DMS53 (cell line): ENCODE results near the gene SMIM45.
A peak's percentile ranks its signal among the peaks of the same experiment; 100 is the strongest.
"Not testable (repeated sequence)": the region's sequence is repeated elsewhere in the genome, so short reads cannot be mapped to it uniquely, and the experiment has no call there.

ENCODE experiments used
- DNase-seq: peaks from one replicate; lab custom pipeline; 2025; lab: John Stamatoyannopoulos, UW

Gene SMIM45

DNA sequence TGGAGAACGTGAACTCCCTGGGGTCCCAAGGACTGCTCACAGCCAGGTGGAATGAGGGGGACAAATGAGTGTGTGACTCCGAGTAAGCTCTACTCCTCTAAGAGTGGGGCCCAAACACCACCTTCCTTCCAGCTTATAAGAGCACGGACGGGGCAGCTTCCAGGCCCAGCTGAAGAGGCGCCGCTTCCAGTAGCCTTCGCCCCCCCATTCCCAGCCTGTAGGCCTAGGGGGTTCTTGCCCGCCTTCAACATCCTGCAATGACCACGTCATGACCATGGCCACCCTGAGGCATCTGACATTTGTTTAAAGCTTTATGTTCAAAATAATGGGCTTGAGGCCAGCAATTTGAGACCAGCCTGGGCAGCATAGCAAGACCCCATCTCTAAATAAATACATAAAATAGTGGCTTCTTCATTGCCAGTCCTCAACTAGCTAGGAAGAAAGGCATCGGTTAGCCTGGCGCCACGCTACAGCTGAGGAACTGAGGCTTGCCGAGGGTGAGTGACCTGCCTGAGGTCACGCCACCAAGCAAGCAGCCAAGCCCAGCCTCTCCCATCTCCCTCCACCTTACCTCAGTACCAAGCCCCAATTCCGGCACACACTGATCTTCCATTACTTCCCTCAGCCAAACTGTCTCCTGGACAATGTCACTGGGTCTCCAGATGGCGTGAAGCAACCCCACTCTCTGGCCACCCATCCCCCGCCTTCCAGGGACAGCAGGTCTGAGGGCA lies 17.5 kb upstream of the SMIM45 start:
- no peak for DNase-seq

DNA sequence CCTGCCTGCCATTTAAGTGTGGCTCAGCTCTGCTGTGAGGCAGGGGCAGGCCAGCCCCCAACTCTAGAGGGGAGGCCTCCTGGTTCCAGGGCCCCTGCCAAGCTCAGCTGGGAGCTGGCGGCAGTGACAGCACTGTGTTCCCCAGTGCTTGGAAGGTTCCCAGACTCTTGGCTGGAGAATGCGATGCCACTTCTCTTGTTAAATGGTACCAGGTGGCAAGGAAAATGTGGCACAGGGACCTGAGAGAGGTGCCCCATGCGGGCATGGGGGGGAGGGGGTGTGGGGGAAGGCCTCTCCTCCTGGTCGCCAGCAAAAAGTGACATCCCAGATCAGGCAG lies 17.0 kb upstream of the SMIM45 start:
- no peak for DNase-seq

DNA sequence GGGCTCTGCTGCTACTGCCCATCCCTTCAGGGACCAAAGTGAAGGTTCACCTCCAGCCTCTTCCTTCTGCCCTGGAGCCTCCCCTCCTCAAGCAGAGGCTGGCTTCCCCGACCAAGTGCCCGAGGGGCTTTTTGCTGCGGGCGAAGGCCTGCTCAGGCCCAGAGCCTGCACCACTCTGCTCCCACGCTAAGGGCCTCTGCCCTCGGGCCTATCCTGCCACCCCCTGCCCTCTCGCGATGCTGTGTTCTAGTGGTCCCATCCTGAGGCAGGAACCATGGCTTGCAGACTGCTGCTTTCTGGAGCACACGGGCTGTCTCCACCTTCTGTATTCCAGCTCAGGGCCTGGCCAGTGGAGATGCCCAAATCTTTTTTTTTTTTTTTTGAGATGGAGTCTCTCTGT lies 16.4 kb upstream of the SMIM45 start:
- no peak for DNase-seq

DNA sequence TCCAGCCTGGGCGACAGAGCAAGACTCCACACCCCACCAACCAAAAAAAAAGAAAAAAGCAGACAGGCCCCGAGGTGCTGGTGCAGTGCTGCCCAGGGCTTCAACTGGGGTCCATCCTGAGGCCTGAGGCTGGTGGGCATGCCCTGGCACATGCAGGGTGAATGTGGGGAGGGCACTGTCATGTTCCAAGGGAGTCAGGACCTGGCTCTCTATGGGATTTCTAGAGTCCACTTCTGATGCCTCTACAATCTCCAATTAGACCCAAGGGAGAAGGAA lies 15.1 kb upstream of the SMIM45 start:
- DNase-seq = no peak

DNA sequence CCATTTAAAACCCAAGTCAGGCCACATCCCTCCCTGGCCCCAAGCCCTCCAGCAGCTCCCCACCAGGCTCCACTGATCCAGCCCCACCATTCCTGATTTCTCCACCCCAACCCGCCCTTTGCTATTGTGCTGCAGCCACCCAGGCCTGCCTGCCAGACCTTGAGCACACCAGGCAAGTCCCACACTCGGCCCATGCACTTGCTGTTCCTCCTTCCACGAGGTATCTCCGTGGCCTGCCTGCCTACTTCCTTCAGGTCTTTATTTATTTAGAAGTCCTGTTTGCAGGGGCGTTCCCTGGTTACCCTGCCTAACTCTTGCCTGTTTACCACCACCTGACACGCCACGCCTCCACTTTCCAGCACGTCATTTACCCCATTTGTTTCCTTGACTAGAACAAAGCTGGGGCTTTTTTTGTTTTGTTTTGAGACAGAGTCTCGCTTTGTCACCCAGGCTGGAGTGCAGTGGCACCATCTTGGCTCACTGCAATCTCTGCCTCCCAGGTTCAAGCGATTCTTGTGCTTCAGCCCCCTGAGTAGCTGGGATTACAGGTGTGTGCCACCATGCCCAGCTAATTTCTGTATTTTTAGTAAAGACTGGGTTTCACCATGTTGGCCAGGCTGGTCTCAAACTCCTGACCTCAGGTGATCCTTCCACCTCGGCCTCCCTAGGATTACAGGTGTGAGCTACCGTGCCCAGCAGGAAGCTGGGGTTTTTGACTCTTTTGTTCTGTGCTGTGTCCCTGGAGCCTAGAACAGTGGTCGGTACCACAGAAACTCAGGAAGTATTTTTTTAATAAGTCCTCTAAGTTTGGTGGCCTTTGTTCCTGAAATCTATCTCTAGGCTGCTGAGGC lies 11.7 kb upstream of the SMIM45 start:
- peak; percentile 87 for DNase-seq

DNA sequence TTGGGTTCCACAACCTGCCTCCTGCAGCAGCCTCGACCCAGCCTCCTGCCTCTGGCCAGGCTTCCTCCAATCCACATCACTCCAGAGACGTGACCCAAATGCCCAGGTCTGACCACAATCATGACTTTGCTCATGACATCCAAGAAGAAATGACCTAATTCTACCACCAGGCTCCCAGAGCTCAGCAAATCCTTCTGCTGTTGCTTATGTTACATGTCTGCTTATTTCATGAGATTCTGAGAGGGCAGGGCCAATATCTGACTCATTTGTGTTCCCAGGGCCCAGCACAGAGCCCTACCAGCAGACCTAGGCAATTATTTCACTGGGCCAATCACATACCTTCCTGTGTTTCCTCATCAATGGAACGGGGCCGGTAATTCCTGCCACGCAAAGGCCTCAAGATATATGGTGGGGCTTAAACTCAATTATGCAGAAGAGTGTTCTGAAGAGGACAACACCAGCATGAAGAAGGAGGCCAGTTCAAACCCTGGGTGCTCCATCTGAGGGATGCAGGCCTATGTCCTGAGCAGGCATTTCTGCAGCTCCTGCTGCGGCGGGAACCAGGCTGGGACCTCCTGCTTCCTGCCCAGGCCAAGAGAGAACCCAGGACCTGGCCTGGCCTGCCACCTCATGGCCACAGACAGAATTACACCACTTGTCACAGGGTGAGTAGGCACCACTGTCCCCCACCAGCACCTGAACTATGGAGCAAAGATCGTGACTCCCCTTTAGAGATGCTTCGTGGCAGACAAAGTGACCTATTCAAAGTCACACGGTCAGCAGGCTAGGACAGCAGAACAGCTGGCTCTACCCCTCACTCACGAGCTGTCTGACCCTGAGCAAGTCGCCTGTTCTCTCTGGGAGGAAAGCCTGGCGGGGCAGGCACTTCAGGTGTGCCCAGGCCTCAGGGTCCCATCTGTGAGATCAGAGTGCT lies 10.9 kb upstream of the SMIM45 start:
- DNase-seq = peak; percentile 87

DNA sequence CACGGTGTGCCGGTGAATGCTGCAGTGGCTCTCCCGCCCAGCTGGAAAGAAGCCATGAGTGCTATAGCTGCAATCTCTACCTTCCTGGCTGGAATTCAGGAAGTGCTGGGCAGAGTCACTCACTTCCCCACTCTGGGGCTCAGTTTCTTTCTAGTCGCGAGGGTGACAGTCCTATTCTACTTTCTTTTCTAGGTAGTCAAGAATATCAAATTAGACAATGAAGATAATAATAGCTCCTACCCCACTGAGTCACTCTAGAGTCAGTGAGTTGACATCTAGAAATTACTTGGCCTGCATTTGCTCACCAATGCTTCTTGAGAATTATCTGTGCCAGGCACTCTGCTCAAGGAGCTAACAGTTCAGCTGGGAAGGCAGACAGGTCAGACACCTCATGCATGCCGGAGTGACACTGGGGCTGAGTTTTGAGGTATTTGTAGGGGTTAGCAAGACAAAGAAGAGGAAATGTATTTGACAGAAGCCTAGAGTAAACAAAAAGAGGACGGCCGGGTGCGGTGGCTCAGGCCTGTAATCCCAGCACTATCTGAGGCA lies 8.2 kb upstream of the SMIM45 start:
- DNase-seq = no peak

DNA sequence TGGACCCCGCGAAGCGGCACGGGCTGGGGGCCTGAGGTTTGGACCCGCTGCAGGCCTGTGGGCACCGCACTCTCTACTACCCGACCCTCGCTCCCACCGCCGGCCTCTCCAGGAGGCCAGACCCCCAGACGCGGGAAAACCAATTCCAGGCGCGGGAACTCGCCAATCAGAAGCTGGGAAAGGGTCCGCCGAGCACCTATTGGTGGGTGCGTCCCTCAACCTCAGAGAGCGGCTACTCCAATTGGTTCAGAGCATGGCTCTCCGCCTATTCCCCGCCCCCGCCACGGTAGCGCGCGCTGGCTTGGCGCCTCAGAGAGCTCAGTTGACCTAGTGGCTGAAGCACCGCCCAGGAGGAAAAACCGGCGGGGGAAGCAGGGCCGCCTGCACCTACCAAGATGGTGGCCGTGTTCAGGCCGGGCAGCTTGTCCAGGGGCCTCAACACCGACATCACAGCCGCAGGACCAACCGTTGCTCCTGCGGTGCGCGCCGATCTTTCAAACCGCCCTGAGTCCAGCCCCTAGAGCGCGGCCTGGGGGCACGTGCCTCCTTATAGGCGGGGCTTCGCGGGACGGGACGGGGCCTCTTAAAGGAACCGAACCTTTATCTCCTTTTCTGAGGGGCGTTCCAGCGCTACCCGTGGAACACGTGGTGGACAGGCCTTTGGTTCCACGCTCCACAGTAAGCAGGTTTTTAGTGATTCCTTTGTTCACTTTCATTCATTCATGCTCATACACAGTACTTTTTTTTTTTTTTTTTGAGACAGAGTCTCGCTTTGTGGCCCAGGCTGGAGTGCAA lies 5.1 kb upstream of the SMIM45 start, which contains the start of gene CENPM:
Gene CENPM, minus strand, starts transcription at position 524 of the 795 bp plus-strand sequence. Its CDS starts 76 bp downstream, at position 448.
- peak; percentile 96 for DNase-seq

DNA sequence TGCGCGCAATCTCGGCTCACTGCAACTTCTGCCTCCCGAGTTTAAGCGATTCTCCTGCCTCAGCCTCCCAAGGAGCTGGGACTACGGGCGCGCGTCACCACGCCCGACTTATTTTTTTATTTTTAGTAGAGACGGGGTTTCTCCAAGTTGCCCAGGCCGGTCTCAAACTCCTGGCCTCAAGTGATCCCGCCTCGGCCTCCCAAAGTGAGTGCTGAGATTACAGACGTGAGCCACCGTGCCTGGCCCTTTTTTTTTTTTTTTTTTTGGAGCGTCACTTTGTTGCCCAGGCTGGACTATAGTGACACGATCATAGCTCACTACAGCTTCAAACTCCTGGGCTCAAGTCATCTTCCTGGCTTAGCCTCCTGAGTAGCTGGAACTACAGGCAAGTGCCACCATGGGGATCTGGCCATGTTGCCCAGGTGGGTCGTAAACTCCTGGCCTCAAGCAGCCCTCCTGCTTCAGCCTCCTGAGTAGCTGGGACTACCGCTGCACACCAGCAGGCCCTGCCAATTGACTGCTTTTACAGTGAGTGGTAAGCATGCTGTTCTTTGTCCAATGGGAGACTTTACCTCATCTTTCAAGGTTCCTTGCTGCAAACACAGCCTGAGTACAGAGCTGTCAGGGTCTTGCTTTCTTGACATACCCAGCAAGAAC lies 4.4 kb upstream of the SMIM45 start:
- no peak for DNase-seq

DNA sequence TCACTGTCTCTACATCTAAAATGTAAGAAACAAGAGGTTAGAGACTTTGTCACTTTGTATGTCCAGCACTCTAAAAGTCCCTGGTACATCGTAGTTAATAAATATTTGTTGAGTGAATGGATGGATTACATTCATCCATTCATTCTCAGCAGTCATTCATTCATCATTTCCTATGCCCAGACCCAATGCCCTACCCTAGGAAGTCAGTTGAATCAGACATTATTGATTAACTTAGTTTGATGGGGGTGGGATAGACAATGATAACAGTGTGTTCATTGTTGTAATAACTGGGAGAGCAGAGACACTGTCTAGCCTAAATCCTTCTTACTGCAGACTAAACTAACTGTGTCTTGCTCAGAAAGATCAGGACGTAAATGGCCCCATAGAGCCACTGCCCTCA lies 3.8 kb upstream of the SMIM45 start:
- no peak for DNase-seq

DNA sequence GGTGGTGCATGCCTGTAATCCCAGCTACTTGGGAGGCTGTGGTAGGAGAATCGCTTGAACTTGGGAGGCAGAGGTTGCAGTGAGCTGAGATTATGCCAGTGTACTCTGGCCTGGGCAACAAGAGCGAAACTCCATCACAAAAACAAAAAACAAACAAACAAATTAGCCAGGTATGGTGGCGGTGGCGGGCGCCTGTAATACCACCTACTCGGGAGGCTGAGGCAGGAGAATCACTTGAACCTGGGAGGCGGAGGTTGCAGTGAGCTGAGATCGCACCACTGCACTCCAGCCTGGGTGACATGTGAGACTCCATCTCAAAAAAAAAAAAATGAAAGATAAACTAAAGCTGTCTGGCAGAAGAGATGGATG lies 3.0 kb upstream of the SMIM45 start:
- DNase-seq = not testable (repeated sequence)

DNA sequence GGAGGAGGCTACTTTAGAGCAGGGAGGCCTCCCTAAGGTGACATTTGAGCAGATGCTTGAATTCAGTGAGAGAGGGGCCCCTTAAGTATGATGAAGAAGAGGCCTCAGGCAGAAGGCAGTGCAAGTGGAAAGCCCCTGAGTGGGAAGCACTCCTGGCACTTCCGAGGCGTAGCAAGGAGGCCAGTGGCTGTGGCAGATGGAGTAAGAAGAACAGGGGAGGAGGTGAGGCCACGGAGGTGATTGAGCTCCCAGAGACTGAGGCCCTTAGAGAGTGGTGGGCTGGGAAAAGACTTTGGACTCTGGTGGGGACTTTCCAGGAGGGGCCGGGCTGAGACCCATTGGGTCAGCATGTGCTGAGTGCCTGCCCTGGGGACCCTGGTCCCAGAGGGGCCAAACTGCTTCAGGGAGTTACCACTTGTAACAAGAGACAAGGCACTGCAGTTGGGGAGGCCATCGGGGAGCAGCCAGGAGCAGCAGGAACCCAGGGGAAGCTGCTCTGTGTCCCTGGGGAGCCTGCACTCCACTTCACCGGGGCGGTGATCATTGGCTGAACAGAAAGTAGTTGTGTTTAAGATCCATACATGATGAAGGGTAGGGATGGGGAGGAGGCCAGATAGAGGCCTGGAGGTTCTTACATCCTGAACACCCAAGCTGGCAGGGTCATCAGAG lies 2.5 kb upstream of the SMIM45 start:
- no peak for DNase-seq

DNA sequence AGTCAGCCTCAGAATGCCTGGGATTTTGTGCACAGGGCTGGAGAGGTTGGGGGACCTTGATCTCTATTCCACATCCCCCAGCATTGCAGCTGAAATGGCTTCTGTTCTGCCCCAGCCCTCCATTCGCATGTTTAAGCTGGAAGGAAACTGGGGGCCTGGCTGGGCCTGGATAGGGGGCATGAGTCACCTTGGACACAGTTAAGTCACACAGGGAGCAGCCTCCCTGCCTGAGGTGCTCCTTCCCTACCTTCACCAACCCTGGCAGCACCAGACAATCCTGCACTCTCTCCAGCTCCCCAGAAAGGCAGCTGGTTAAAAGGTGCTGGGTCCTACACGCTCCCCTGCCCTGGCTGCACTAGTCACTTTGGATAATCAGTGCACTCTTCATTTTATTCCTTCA lies 763 bp downstream of the SMIM45 start:
- DNase-seq = no peak

DNA sequence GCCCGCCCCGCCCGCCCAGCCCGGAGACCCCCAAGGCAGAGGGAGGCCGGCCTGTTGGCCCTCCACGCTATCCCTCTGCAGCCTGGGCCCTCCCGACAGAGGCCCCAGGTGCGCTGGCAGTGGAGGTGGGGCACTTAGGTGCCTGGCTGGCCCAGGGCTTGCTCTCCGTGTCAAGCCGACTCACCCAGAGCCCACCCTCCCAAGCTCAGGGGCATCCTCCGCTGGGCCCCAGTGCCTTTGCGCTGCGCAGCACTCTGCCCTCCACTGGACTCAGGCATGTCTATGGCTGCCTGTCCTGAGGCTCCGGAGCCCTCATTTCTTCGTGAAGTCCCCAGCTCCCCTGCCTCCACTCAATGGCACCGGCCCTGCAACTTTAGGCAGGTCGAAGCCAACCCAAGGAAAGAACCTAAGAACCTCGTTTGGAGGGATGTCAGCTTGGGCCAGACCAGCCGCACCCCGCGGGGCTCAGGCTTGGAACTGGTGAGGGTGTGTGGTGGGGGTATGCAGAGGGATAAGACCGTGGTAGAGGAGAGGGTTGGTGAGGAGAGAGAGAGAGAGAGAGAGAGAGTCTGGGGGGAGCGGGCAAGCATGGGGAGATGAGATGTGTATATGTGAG lies 6.1 kb downstream of the SMIM45 start:
- no peak for DNase-seq

DNA sequence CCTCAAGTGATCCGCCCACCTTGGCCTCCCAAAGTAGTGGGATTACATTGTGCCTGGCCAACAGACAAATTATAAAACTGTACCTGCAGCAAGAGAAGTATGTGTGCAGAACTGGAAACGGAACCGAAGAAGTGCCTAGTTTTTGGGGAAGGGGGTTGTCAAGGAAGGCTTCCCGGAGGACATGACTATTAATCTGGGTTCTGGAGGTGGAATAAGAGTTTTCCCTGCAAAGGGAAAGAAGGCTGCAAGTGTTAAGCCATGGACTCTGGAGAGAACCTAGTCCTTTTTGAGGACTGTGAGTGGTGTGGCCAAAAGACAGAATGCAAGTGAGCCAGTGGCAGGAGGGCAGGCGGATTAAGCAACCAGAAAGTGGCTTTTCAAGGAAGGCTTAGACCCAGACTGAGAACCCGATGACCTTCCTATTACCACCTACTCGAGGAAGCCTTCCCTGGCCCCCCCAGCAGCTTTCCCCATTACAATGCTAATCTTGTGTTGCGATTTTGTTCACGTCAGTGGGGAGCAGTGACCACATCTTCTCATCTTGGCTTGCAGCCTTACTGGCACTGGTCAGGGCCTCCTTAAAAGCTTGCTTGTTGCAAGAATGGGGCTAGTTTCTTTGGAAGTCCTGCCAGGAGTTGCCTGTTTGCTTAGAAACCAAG lies 11.6 kb downstream of the SMIM45 start:
- no peak for DNase-seq

DNA sequence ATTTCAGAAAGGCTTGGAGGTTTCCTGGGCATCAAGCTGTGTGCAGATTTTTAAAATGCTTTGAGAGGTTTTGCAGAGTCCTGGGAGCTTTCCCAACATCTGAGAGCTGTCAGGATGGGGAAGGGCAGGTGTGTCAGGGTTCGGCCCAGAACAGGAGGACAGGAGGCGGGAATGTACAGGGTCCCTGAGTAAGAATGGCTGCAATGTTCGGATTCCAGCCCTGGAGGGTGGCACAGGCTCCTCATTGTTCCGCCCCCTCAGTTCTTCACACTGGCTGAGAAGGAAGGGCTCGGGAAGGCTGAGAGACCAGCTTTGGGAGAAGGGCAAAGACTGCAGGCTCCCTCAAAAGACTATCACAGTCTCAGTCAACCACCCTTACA lies 12.2 kb downstream of the SMIM45 start:
- DNase-seq = no peak

DNA sequence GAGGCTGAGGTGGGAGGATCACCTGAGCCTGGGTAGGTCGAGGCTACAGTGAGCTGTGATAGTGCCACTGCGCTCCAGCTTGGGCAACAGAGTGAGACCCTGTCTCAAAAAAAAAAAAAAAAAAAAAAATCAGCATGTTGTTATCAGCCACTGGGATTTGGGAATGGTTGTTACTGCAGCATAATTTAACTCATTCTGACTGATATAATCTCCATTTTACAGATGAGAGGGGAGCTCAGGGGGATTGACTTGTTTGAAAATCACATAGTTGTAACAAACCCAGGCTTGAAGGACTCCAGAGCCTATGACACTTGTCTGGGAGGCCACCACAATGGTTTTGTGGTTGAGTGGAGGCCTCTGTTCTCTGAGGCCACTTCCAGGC lies 14.3 kb downstream of the SMIM45 start:
- no peak for DNase-seq

DNA sequence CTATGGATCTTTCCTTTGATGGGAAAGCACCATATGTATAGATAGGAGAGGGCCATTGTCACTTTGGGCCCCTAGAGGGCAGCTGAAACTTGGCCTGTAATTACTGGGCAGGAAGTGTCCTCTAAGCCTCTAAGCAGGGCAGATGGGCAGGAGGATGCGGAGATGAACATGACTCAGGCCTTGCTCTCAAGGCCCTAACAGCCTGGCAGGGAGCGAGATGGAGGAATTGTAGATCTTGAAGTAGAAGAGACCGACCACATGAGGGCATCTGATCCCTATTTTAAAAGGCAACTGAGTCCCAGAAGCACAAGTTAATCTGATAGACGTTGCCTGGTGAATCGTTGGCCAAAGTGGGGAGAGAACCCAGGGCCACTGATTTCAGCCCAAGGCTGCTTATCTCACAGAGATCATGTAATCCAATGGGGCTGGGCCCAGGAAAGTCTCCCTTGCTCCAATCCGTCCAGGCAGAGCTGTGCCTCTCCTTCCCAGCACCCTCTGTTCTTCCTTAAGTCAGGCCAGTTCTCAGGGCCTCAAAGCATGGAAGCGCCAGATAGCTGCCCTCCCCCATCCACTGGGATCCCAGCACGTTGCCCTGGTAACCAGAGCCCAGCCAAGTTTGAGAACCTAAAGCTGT lies 14.8 kb downstream of the SMIM45 start:
- peak; percentile 95 for DNase-seq

DNA sequence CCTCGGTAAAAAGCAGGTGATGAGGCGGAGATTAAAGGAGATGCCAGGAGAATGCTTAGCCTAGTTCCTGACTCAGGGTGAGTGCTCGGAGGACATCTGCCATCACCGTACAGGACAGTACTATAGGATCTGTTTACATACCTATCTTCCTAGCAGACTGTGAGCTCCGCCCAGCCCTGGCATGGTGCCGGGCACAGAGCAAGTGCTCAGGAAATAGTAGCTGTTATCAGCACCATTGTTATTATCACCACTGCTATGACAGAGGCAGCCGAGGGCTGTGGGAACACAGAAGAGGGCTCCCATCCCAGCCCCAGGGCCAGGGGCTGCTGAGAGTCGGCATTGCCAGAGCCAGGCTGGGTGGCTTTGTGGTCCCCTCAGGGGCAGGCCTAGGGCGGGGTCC lies 16.7 kb downstream of the SMIM45 start:
- DNase-seq = peak; percentile 82
